NCI-H146 treated with DMSO at 0.1 percent for 48 hours (cell line): Measurements from ENCODE around the gene SYT1.

Experiments used
- DNase-seq: peaks from one replicate; lab custom pipeline; 2025; ENCODE audit not compliant: unreplicated experiment; lab: John Stamatoyannopoulos, UW

Gene SYT1

DNA sequence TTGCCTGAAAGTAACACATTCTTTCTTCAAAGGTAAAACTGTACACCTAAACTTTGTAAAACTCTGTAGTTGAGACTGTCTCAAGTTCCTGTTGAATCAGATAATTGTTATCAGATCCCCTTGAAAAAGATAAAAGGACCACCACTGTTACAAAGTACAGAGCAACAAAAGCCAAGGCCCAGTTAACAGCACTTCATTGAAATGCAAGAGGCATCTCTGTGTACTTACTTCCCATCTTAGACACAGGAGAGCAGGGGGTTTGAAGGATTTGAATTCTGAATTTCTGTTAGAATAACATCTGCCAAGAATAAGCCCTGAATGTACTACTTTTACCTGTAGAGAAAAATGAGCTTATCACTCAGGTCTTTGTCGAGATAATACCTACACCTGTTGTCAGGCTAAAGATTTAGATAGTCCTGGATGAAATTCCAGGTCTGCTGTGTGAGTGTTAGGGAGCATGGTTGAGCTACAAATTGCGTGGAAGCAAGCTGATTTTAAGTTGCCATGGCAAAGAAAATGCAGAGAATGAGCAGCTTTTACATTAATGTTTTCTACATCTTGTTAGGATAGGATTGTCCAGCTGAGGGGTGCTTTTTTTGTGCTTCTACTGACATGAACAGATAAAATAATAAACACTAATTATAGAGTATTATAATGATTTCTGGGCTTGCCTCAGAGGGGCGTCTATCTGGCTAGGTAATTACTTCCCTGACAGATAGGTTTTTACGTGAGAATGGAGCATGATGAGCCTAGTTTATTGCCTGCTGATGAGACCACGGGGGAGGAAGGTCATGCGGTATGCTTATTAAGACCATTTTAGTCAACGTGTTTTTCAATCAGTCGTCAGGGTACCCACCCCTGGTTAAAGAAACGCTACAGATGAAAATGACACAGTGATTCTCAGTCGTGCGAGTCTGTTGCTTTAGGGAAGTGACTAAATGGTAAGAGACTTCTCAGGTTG, 517.0 kb downstream of the SYT1 start:
- DNase-seq, result peak; percentile 62

DNA sequence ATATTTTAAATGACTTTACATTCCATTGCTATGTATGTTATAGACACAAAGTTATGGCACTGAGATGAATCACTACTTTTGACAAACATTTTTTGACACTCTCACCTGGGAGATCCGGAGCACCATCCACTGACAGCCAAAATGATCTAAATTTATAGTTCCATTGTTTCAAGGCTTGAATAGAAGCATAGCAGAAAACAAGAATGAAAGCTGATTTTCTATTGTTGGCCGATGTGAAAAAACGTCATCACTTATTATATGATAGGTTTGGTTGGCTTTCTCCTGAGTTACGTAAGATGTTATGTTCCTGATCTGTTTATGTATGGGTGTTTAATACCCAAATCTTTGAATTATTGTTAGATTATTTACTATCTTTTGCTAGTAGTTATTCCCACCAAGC, 520.0 kb downstream of the SYT1 start:
- no peak for DNase-seq

DNA sequence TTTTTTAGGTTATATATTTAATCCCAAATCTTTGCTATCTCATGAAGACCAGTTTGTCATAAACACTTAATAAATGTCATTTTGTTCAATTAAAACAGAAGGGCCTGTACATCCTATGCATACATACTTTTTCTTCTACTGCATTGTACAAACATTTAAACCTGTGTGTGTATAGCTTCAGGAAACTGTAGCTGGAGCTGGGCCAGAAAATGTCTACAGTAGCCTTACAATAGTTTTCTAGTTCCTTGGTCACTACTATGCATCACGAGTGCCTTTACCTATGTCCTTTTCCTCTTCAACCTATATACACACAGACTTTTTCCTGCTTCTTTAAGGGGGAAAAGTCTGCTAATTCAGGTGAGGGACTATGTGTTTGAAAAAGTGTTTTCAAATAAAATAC, 523.4 kb downstream of the SYT1 start:
- no peak for DNase-seq

DNA sequence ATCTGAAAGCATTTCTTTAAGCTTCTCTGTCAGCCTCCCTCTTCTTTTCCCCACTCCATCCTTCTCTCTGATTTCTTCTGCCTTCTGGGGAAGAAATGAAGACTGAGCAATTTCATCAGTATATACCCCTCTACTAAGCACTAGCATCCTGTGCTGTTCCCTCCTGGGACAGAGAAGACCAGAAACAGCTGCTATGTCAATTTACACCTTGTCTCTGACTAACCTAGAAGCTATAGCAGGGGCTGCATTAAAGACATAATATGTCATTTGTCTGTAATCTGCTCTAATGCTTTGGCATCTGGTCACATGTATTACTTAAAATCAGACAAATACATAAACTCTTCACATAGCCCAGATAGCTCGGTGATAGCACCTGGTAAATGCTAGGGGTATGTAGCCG, 529.3 kb downstream of the SYT1 start:
- DNase-seq, result no peak

DNA sequence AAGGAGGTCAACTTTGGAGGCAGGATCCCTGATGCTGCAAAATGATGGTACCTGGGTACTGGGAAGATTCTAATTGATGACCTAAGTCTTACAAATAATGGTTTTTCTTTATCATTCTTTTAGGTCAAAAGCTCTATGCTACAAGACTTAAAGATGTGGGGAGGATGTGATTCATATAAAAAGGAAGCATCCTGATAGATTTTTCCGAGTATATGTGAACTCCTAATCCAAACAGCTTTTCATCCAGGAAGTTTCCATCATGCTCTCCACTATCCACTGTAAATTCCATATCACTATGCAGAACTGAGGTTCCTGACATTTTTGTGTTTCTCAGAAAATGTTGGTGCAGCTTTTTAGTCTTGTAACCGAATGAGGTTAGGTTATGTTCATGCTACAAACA, 533.0 kb downstream of the SYT1 start:
- DNase-seq, result no peak

DNA sequence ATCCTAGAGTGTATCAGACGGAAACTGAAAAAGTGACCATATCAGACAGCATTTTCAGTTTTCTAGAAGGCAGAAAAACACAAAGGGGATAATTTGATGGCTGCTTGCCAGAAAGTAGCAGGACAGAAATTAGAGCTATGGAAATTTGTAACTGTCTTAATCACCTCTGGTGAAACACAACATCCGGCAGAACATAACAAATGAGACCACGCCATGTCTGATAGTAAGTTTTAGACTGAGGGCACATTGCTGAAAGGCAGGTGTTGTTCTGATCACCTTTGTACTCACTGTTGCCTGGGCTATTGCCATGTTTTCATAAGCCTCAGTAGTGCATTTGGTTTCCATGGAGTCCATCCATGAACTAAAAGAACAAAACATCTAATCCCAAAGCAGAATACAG, 535.9 kb downstream of the SYT1 start:
- peak; percentile 46 for DNase-seq

DNA sequence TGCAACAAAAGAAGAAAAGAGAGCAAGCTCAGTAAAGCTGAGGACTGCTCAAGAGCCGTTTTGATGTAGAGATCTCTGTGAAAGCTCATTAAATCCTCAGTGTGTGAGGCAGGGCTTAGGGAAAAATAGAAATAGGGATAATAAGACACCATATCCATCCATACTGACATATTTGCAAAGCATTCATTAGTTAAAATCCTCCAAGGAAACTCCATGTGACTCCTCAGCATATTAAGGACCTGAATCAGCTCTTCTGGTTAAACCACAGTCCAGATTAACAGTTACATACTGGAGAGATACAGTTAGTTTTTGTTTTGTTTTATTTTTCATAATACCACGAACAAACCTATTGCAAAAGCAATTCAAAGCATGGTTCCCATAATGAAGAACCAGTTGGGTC, 538.0 kb downstream of the SYT1 start:
- no peak for DNase-seq

DNA sequence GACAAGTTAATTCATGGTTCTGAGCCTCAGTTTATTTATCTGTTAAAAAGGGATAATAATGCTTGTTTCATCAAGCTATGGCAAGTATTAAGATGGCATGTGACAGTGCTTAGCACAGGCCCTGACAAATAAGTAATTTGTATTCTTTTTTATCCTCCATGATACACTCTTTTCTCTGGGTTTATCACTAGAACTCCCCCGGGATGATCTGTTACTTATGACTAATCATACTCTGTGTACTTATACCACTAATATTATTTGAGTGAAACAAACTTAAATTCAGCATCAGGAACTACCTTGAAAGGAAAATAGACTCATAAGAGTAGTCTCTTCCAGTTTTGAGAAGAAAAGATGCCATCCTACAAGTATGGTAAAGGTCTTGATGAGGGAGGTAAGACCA, 542.4 kb downstream of the SYT1 start:
- DNase-seq, result no peak

DNA sequence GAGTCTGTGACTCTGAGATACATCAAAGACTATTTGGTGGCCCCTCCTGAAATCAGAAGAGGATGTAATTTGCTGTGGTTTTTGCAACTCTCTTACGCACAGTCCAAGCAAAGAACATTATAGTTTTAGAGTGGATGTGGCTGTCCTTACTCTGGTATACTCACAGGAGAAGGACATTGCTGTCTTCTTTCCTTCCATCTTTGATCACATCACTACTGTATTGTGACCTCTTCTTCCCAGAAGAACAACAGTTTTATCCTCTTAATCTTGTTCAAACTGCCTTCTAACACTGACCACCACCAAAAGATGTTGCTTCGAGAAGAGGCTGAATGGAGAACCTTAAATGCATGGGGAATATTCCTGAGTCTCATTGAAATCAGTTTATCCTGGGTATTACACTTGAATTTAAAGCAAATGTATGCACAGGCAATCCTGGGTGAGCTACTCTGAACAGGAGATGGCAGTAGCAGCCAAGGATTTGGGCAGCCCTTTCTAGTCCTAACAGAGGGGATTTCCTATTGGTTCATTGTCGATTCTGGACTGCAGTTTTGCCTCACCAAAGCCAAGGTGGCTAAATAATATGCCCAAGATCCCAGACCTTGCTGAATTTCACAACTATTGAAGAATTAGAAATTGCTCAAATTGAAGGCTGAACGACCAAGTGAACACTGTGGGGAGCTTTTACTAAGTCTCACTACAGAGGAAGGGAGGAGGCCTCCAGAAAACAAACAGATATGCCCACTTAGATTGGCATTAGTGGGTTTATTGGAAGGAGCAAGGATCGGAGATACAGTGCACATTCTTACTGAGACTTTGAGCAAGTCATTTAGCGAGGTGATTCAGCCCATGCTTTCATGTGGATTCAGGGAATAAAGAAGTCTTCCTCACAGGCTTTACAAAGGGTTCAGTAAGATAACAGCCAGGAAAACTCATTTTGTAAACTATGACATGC, 543.4 kb downstream of the SYT1 start:
- peak; percentile 6 for DNase-seq

DNA sequence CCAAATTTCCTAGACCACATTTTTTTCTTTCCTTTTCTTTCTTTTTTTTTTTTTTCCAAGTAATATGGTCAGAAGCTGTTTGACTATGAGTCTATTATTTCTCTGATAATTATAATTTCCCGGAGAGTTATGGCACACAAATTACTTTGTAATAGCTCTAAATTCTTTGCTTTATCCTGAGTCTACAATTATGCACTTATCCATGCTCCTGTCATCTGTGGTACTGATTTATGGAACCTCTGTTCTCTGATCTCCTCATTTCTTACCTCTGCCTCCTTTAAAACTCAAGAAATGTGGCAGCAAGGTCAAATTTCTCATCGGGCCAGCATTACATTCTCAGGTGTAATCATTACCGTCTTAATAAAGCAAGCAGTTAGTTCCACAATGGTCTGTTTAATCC, 544.1 kb downstream of the SYT1 start:
- DNase-seq, result peak; percentile 20

DNA sequence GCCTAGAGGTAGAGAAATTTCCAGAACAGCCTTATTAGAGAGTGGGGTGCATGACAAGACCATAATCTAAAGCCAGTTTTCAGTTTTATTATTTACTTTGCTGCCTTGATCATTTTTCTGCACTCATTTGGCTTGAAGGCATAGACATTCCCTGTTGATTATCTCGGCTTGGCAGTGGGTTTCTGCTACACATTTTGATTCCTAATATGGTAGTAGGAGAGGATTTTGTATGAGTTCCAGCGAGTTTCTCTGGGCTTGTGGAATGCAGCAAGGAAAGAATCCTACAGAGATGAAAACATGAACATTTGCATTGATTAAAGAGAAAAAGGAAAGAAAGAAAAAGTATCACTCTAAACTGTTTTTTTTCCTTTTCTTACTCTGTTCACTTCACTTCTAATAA, 545.0 kb downstream of the SYT1 start:
- no peak for DNase-seq

DNA sequence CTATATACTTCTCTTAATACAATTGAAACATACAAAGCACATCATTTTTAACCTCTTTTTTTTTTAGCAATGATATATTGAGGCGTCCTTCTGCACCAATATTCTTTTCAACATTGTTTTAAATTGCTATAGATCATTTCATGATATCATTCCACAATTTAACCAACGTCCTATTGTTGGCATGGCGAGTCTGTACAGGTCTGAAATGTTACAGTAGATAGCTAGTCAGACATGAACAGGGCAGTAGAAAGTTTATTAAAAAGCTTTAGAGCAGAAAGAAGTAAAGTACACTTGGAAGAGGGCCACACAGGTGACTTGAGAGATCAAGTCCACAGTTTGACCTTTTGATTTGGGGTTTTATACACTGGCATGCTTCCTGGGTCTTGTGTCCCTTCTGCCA, 547.2 kb downstream of the SYT1 start:
- no peak for DNase-seq

DNA sequence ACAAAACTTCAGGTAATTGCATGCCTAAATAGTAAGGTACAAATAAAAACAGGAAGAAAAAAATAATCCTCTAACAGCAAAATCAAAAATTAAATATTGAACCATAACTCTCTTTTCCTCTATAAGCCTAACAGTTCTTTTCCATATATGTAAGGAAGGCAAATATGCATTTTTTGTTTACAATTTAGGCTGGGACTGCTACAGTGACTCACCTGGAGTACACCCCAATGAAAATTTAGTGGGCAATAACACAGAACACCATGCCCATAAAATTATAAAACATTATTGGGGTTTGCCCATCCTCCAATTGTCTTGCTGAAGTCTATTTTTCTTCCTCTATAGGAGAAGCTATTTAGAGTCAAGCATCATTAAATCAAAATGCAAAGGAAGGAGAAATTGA, 549.2 kb downstream of the SYT1 start:
- no peak for DNase-seq

DNA sequence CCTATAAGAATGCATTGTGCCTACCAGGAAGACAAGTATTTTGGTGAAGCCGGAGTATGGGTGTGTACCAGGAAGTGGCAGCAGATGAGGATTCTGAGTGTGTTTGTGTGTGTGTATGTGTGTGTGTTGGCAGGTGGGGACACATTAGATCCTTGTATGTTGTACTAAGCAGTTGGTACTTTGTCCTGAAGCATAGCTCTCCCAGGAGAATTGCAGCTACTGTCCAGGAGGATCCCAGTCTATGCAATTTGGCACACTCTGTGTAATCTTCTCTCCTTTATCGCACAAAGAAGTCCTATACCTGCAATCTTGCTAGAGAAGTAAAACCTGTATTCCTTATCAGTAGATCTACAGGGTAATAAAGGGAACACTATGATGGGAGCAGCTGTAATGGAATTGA, 549.7 kb downstream of the SYT1 start:
- no peak for DNase-seq

DNA sequence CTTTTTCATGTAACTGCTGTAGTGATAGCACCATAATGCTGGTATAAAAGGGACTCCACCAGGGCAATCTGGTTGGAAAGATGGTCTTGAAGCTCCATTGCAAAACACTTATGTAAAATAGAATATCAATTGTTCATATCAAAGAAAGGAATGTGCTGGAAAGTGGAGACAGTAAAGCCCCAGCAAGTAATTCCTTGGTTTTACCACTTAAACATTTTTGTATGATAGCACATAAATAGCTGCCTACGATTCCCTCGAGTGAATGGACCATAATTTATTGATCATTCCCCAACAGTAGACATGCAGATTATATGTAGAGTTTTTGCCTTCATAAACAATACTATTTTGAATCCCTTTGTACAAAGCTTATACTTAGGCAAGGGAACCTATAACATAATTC, 550.7 kb downstream of the SYT1 start:
- DNase-seq, result no peak

DNA sequence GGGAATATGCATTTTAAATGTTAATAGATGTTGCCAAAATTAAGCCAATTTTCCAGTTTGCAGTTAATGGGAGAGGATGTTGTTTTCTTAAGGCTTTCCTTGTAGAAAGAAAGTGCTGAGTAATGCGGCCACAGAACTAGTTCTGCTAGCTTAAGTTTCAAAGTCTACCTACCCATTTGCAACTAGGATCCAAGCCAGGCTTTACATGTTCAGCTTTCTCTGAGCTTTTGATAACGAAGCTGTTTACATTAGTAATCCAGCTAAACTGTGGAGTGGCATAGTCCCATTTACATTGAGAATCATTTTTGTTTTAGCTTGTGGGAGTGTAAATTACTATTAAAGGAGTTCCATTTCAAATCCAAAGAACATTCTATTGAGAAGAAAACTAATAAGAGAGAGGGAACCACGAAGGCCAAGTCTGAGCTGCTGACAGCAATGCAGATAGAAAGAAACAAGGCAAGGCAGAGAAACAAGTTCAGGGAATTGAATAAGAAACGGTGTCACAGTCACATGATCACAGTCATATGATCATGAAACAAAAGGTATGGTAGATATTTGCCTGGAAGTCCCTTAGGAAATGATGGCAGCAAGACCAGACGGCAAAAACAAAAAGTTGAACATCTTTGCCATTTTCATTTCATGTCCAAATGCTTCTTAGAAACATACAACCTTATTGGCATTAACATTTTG, 551.3 kb downstream of the SYT1 start:
- DNase-seq, result no peak

DNA sequence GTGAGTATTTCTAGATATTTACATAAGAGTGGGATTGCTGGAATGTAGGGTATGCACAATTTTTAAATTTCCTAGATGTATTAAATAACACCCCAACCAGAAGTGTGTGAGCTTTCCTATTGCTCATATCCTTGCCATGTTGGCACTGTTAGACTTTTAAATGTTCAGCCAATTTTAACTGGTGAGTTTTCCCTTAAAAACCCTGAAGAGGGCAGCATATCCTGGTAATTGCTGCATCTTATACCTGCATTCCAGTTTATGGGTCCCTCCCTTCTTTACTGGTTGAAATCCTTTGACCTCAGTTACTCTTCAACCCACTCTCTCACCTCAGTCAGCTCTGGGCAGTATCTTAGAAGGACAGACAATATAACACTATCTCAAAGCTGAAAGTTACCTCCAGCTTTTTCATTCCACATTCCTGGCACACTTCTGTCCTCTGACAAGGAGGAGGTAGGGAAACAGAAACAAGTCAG, 555.6 kb downstream of the SYT1 start:
- DNase-seq, result no peak

DNA sequence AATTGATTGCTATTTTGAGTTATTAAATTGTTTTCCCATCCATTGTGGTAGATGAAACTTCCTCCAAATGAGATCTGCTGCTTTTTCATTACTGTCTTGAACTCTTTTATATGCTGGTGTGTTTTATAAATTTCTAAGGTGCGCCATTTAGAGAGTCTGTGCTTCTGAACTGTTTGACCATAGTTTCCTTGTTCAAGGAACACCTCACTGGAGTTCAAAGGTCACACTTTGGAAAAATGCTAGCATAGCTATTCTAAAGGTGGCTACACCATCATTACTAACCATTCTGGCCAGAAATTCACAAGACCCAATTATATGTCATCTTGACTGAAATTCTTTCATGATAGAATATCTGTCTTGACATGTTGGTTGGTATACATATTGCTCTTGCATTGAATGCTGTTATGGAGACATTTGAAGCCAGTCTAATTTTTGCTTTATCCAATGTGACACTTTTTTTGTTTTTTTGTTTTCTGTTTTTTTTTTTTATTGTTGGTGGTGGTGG, 556.7 kb downstream of the SYT1 start:
- no peak for DNase-seq

DNA sequence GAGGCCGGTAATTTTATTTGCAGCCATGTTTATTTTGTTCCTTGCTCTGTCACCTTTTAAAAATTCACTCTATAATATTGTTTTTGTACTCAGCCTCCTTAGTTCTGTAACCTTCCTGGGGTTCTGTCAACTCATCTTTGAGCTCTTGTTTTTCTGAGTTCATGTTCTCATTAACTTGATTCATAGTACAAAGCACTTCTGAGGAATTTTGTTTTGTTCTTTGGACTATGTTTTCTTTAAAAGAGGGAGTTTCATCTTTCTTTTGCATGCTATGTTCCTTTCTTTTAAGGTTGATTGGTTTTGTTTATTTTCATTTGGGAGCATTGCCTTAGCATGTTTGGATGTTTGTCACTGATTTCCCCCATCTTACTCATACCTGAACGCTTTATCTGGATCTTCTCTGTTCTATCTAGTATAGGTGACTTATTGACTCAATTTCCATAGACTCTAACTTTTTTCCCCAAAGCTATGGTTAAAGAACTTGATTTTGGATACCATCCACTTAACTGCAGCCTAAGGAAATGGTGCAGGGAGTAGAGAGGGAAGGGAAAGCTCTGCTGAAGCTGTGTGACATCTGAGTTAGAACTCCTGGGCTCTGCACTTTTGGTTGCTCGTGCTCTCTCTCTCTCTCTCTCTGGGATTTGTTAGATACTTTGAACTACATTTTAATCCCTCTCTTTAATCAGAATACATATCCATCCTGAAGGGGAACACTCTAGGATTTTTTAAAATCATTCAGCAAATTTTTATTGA, 557.7 kb downstream of the SYT1 start:
- no peak for DNase-seq

DNA sequence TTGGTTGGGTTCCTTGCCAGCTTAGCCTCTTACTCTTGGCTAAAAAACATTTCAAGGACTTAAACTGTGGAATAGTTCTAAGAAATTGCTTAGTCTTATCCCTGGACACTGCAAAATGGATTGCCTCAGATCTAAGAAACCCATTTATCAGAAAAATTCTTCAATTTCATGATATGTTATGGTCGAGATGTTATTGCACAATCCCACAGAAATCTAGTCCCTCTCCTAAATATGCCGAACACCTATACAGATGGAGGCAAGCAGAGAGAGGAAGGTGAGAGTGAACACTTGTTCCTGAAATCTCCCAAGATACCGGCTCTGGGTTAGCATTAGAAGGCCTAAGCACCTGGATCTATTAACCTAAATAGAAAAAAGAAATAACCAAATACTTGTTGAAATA, 559.0 kb downstream of the SYT1 start:
- no peak for DNase-seq
